ENCODE results near the gene SLC9A9. TPM values are rescaled to one million over a fixed set of nuclear protein-coding genes. Genes with fewer than 3 reads are reported as not detected.

Gene SLC9A9
- total and polyA plus RNA-seq, 9 of the 15 experiments (the other 6 are each of a cell fraction or from before 2014, with no cell fraction given) = 0.03 to 0.13 TPM; not detected in 7

- ChIA-PET CTCF (ENCODE audit: low intra/inter-chr PET ratio) (no interaction called here), POLR2A (no interaction called here)
- no peaks in the 10 kb centered on the region for H3K9me3 ChIP-seq (replicated peaks; ENCODE audit: control insufficient read depth, insufficient read depth, low read depth, low read length)
- BruUV-seq (replicated peaks) = no TSS peak
- no peak overlapping the region for H2AFZ ChIP-seq (ENCODE audit: low read depth, low read length)
- no peak overlapping the region for H3K27ac ChIP-seq (ENCODE audit: extremely low read depth, low read depth, low read length)
- H3K36me3 ChIP-seq (ENCODE audit: control insufficient read depth, insufficient read depth, low read length) = no peaks in the 10 kb centered on the region
- 6% methylated on average over 2 of the region's 2 CpGs for WGBS (ENCODE audit: insufficient coverage, low coverage, missing lambda C conversion rate)
- in situ Hi-C loops (cut with MboI) (no loop called here), intact Hi-C loops (cut with micrococcal nuclease) (no loop called here)
- H3K27me3 ChIP-seq (ENCODE audit: control insufficient read depth in 2 of 2, insufficient read depth in 2 of 2, low read length in 2 of 2) = no peaks in the 10 kb centered on the region; a peak in 1 of 5 replicates
- ATAC-seq (no peak), FAIRE-seq (no peak), DNase-seq (ENCODE audit: extremely low read depth in 1 of 4, low spot score in 3 of 4) (no peak)
- H3K9me1 ChIP-seq (ENCODE audit: control insufficient read depth, insufficient read depth, low read length) = no peaks in the 10 kb centered on the region
- no peaks in the 10 kb centered on the region for H3K4me1 ChIP-seq (replicated peaks in 1 of 2; ENCODE audit: control insufficient read depth in 2 of 2, insufficient read depth in 2 of 2, low read length in 2 of 2)
- H3K79me2 ChIP-seq (ENCODE audit: control insufficient read depth, insufficient read depth, low read length) = no peaks in the 10 kb centered on the region
- H3K4me2 ChIP-seq (ENCODE audit: insufficient read depth, low read length) = no peak overlapping the region
- TF ChIP-seq ZNF778 (CRISPR knock-in tag; IDR thresholded peaks at IDR 0.05) = no peak
- no peak for TF ChIP-seq POLR2AphosphoS5 (IDR thresholded peaks at IDR 0.05; ENCODE audit: control insufficient read depth, insufficient read depth, low read depth, low read length)
- TF ChIP-seq, protein P1, sequence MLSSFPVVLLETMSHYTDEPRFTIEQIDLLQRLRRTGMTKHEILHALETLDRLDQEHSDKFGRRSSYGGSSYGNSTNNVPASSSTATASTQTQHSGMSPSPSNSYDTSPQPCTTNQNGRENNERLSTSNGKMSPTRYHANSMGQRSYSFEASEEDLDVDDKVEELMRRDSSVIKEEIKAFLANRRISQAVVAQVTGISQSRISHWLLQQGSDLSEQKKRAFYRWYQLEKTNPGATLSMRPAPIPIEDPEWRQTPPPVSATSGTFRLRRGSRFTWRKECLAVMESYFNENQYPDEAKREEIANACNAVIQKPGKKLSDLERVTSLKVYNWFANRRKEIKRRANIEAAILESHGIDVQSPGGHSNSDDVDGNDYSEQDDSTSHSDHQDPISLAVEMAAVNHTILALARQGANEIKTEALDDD (IDR thresholded peaks at IDR 0.05) = no peak
- no peak for TF ChIP-seq PRMT5 (CRISPR knock-in tag; IDR thresholded peaks at IDR 0.05)
- no peak for TF ChIP-seq MTF1 (CRISPR knock-in tag; IDR thresholded peaks at IDR 0.05; ENCODE audit: borderline replicate concordance)
- TF ChIP-seq ZKSCAN3 (CRISPR knock-in tag; IDR thresholded peaks at IDR 0.05) = no peak
- TF ChIP-seq NRF1 (conservative IDR thresholded peaks at IDR 0.05 in 1 of 2, IDR thresholded peaks at IDR 0.05 in 1 of 2) = no peak
- TF ChIP-seq C11orf30 (IDR thresholded peaks at IDR 0.05; ENCODE audit: low read depth) = no peak
- TF ChIP-seq, protein P2, sequence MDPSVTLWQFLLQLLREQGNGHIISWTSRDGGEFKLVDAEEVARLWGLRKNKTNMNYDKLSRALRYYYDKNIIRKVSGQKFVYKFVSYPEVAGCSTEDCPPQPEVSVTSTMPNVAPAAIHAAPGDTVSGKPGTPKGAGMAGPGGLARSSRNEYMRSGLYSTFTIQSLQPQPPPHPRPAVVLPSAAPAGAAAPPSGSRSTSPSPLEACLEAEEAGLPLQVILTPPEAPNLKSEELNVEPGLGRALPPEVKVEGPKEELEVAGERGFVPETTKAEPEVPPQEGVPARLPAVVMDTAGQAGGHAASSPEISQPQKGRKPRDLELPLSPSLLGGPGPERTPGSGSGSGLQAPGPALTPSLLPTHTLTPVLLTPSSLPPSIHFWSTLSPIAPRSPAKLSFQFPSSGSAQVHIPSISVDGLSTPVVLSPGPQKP (CRISPR knock-in tag; IDR thresholded peaks at IDR 0.05) = no peak
- no peak for TF ChIP-seq ZFPM2 (CRISPR knock-in tag; IDR thresholded peaks at IDR 0.05)
- no peak for TF ChIP-seq SMARCA5 (IDR thresholded peaks at IDR 0.05)
- no peak for TF ChIP-seq ZNF589 (CRISPR knock-in tag; IDR thresholded peaks at IDR 0.05; ENCODE audit: low read depth)
- H3K9ac ChIP-seq (ENCODE audit: insufficient read depth in 1 of 2, low read depth in 2 of 2, low read length in 2 of 2) = no peak overlapping the region
- no peak overlapping the region for H3K4me3 ChIP-seq
- no peaks in the 10 kb centered on the region for H4K20me1 ChIP-seq (replicated peaks; ENCODE audit: control insufficient read depth, insufficient read depth, low read length)
Observed at GRCh38 chr3:143414571-143415253, 433.6 kb downstream of the SLC9A9 start.
